GM12801 (cell line): ENCODE results near the gene C1orf226.

Source experiments
- CTCF ChIP-seq: IDR thresholded peaks from one replicate; pipeline ENCODE4 v1.5.1; 2011; ENCODE audit warnings: control low read depth; ENCODE audit not compliant: insufficient read length; ENCODE audit errors: extremely low read depth

Gene C1orf226

GRCh38 chr1:162349635-162350330 lies 31.7 kb upstream of the C1orf226 start:
- TF ChIP-seq CTCF: no peak

- no peak for TF ChIP-seq CTCF
These were observed 30.2 kb upstream of the C1orf226 start for GRCh38 chr1:162351246-162351842.

- TF ChIP-seq CTCF: no peak
These were observed 28.4 kb upstream of the C1orf226 start for GRCh38 chr1:162353078-162353477.

- TF ChIP-seq CTCF: no peak
These were observed 27.8 kb upstream of the C1orf226 start for GRCh38 chr1:162353702-162354101.

- TF ChIP-seq CTCF: no peak
These were observed 23.8 kb upstream of the C1orf226 start for GRCh38 chr1:162357681-162358266.

- TF ChIP-seq CTCF: no peak
These were observed 22.6 kb upstream of the C1orf226 start for GRCh38 chr1:162358928-162359327.

GRCh38 chr1:162359523-162360236 lies 21.8 kb upstream of the C1orf226 start:
- no peak for TF ChIP-seq CTCF
